ENCODE results near the gene HMG20B.

- no peak for TF ChIP-seq EZH2 (optimal IDR thresholded peaks at IDR 0.05; ENCODE audit: low read depth, low read length)
- TF ChIP-seq, protein P1, sequence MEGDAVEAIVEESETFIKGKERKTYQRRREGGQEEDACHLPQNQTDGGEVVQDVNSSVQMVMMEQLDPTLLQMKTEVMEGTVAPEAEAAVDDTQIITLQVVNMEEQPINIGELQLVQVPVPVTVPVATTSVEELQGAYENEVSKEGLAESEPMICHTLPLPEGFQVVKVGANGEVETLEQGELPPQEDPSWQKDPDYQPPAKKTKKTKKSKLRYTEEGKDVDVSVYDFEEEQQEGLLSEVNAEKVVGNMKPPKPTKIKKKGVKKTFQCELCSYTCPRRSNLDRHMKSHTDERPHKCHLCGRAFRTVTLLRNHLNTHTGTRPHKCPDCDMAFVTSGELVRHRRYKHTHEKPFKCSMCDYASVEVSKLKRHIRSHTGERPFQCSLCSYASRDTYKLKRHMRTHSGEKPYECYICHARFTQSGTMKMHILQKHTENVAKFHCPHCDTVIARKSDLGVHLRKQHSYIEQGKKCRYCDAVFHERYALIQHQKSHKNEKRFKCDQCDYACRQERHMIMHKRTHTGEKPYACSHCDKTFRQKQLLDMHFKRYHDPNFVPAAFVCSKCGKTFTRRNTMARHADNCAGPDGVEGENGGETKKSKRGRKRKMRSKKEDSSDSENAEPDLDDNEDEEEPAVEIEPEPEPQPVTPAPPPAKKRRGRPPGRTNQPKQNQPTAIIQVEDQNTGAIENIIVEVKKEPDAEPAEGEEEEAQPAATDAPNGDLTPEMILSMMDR (IDR thresholded peaks at IDR 0.05; ENCODE audit: low read length), result no peak
Observed at GRCh38 chr19:3621689-3622088, 48.9 kb downstream of the HMG20B start.
